Spinal cord (tissue), 10 donors: ENCODE results near the gene PDE10A. TPM values are rescaled to one million over a fixed set of nuclear protein-coding genes. Genes with fewer than 3 reads are reported as not detected.
"Not testable (repeated sequence)": the region's sequence is repeated elsewhere in the genome, so short reads cannot be mapped to it uniquely, and the experiment has no call there.

ENCODE experiments used
- DNase-seq, 6 donors: peaks; one replicate each; pipeline versions ENCODE4 v3.0.0 to v3.0.0-alpha.2; 2013 to 2015; ENCODE audit warnings: low spot score in 6 of 6, low read depth in 4 of 6
- H3K27ac ChIP-seq: one replicate; pipeline ENCODE4 v1.5.1; 2013; ENCODE audit warnings: low read depth, low read length, control low read depth
- H3K27me3 ChIP-seq: one replicate; pipeline ENCODE4 v1.6.1; 2013; ENCODE audit warnings: low read length; ENCODE audit not compliant: control insufficient read depth, insufficient read depth
- H3K36me3 ChIP-seq: one replicate; pipeline ENCODE4 v1.6.1; 2013; ENCODE audit warnings: low read length; ENCODE audit not compliant: control insufficient read depth, insufficient read depth
- H3K4me1 ChIP-seq: one replicate; pipeline ENCODE4 v1.6.1; 2013; ENCODE audit warnings: low read length; ENCODE audit not compliant: control insufficient read depth, insufficient read depth
- H3K4me3 ChIP-seq: one replicate; pipeline ENCODE4 v1.5.1; 2013; ENCODE audit warnings: low read depth, low read length, control low read depth
- H3K9me3 ChIP-seq: one replicate; pipeline ENCODE4 v1.6.1; 2013; ENCODE audit warnings: low read length; ENCODE audit not compliant: control insufficient read depth, insufficient read depth
- WGBS: methylation state at CpG from one replicate; pipeline ENCODE4 v1.1.5; 2013; ENCODE audit warnings: missing lambda C conversion rate; ENCODE audit not compliant: insufficient coverage; 5-methylcytosine and 5-hydroxymethylcytosine counted together
- polyA plus RNA-seq, 2 donors: library from polyadenylated mRNA; unstranded; fragments of 120-200 nt; gene quantifications; one replicate each; pipeline ENCODE4 v1.2.1, GENCODE V29; 2013; ENCODE audit not compliant: insufficient read length in 2 of 2
- total RNA-seq, 2 donors: library from RNA; depleted of rRNA in 1 of 2; stranded (reverse); fragments of 120-200 nt in 1 of 2; fragments of >200 nt in 1 of 2; gene quantifications; one replicate each; pipeline versions ENCODE4 v1.2.3 to v1.2.4, GENCODE V29; 2013 to 2014
- donor health status: healthy.

The PDE10A gene
- total and polyA plus RNA-seq, 4 donors = 10.9 to 28.2 (median 14.2) TPM

- DNase-seq = no peak
- H3K4me1 ChIP-seq = no peaks in the 10 kb centered on the region
- H3K27ac ChIP-seq = no peak overlapping the region
- H3K9me3 ChIP-seq = no peaks in the 10 kb centered on the region
- WGBS = 51% methylated on average over 8 of the region's 22 CpGs
- no peaks in the 10 kb centered on the region for H3K36me3 ChIP-seq
- no peaks in the 10 kb centered on the region for H3K27me3 ChIP-seq
- no peak overlapping the region for H3K4me3 ChIP-seq
Observed at GRCh38 chr6:165486183-165487137, 176.6 kb downstream of the PDE10A start.

- Histone ChIP-seq H3K27me3 (no peaks in the 10 kb centered on the region), H3K4me1 (no peaks in the 10 kb centered on the region), H3K4me3 (no peak overlapping the region), H3K27ac (no peak overlapping the region), H3K9me3 (no peaks in the 10 kb centered on the region), H3K36me3 (no peaks in the 10 kb centered on the region)
- DNase-seq = no peak
- WGBS = 75% methylated on average over 12 of the region's 13 CpGs
Observed at GRCh38 chr6:165484178-165484889, 178.7 kb downstream of the PDE10A start.

- Histone ChIP-seq H3K4me1 (no peaks in the 10 kb centered on the region), H3K9me3 (no peaks in the 10 kb centered on the region), H3K4me3 (no peak overlapping the region), H3K27ac (no peak overlapping the region), H3K36me3 (no peaks in the 10 kb centered on the region), H3K27me3 (no peaks in the 10 kb centered on the region)
- 100% methylated on average over 1 of the region's 4 CpGs for WGBS
- no peak for DNase-seq
Observed at GRCh38 chr6:165481921-165482320, 181.1 kb downstream of the PDE10A start.

- Histone ChIP-seq H3K4me1 (no peaks in the 10 kb centered on the region), H3K9me3 (no peaks in the 10 kb centered on the region), H3K4me3 (no peak overlapping the region), H3K27me3 (no peaks in the 10 kb centered on the region), H3K27ac (no peak overlapping the region), H3K36me3 (no peaks in the 10 kb centered on the region)
- no peak for DNase-seq
- WGBS = 89% methylated on average over 1 of the region's 3 CpGs
Observed at GRCh38 chr6:165480916-165481315, 182.1 kb downstream of the PDE10A start.

- Histone ChIP-seq H3K36me3 (no peaks in the 10 kb centered on the region), H3K27ac (no peak overlapping the region), H3K4me1 (no peaks in the 10 kb centered on the region), H3K27me3 (no peaks in the 10 kb centered on the region), H3K4me3 (no peak overlapping the region), H3K9me3 (no peaks in the 10 kb centered on the region)
- WGBS = 89% methylated on average over 1 of the region's 1 CpG
- no peak for DNase-seq
Observed at GRCh38 chr6:165478581-165478980, 184.5 kb downstream of the PDE10A start.

- H3K4me3 ChIP-seq = no peak overlapping the region
- no peak for DNase-seq
- H3K36me3 ChIP-seq = no peaks in the 10 kb centered on the region
- H3K27me3 ChIP-seq = no peaks in the 10 kb centered on the region
- no peaks in the 10 kb centered on the region for H3K4me1 ChIP-seq
- H3K27ac ChIP-seq = no peak overlapping the region
- WGBS = no CpG with 5 or more reads among the region's 4 CpGs
- no peaks in the 10 kb centered on the region for H3K9me3 ChIP-seq
Observed at GRCh38 chr6:165469483-165469882, 193.6 kb downstream of the PDE10A start.

GRCh38 chr6:165468340-165469235 is 194.5 kb downstream of the PDE10A start:
- 0% methylated on average over 1 of the region's 9 CpGs for WGBS
- H3K27ac ChIP-seq = no peak overlapping the region
- DNase-seq = no peak
- no peaks in the 10 kb centered on the region for H3K9me3 ChIP-seq
- H3K4me3 ChIP-seq = no peak overlapping the region
- H3K4me1 ChIP-seq = no peaks in the 10 kb centered on the region
- H3K27me3 ChIP-seq = no peaks in the 10 kb centered on the region
- no peaks in the 10 kb centered on the region for H3K36me3 ChIP-seq

- 95% methylated on average over 4 of the region's 6 CpGs for WGBS
- not testable (repeated sequence) for H3K27me3 ChIP-seq
Observed at GRCh38 chr6:165463499-165463898, 199.5 kb downstream of the PDE10A start.

GRCh38 chr6:165459605-165460301 is 203.3 kb downstream of the PDE10A start:
- peak in 1 of 6 donors; percentile 34 for DNase-seq
- H3K27ac ChIP-seq, H3K27me3 ChIP-seq, H3K9me3 ChIP-seq, H3K4me3 ChIP-seq, H3K4me1 ChIP-seq, H3K36me3 ChIP-seq: not testable (repeated sequence)
- 12% methylated on average over 7 of the region's 12 CpGs for WGBS

More at GRCh38 chr6:165463499-165463898, 199.5 kb downstream of the PDE10A start:
- not testable (repeated sequence) for H3K4me3 ChIP-seq, H3K27ac ChIP-seq, H3K9me3 ChIP-seq, DNase-seq, H3K4me1 ChIP-seq, H3K36me3 ChIP-seq
